Esophagus (tissue), 2 donors: ENCODE data around the gene CTNNA1. TPM values are rescaled to one million over a fixed set of nuclear protein-coding genes. Genes with fewer than 3 reads are reported as not detected.
A peak's percentile ranks its signal among the peaks of the same experiment; 100 is the strongest.

Experiments used
- H3K27ac ChIP-seq, 2 donors: one replicate each; pipeline ENCODE4 v1.5.1; 2013; ENCODE audit warnings: low read depth in 2 of 2, mild to moderate bottlenecking in 2 of 2, inconsistent platforms in 1 of 2, low read length in 1 of 2, moderate library complexity in 1 of 2
- H3K27me3 ChIP-seq, 2 donors: one replicate each; pipeline ENCODE4 v1.6.1; 2013; ENCODE audit warnings: low read length in 2 of 2, control low read depth in 1 of 2, mild to moderate bottlenecking in 1 of 2; ENCODE audit not compliant: insufficient read depth in 2 of 2, control insufficient read depth in 1 of 2
- H3K36me3 ChIP-seq, 2 donors: one replicate each; pipeline ENCODE4 v1.6.1; 2013; ENCODE audit warnings: low read length in 1 of 2; ENCODE audit not compliant: control insufficient read depth in 2 of 2, insufficient read depth in 2 of 2
- H3K4me1 ChIP-seq, 2 donors: one replicate each; pipeline ENCODE4 v1.6.1; 2013; ENCODE audit warnings: low read length in 1 of 2; ENCODE audit not compliant: control insufficient read depth in 2 of 2, insufficient read depth in 2 of 2
- H3K4me3 ChIP-seq, 2 donors: one replicate each; pipeline ENCODE4 v1.5.1; 2013; ENCODE audit warnings: low read length in 2 of 2, mild to moderate bottlenecking in 2 of 2, low read depth in 1 of 2, moderate library complexity in 1 of 2
- H3K9me3 ChIP-seq, 2 donors: one replicate each; pipeline ENCODE4 v1.6.1; 2013; ENCODE audit warnings: mild to moderate bottlenecking in 2 of 2, low read depth in 1 of 2, low read length in 1 of 2, moderate library complexity in 1 of 2; ENCODE audit not compliant: control insufficient read depth in 2 of 2, insufficient read depth in 1 of 2
- WGBS, 2 donors: extraction: QIAGEN DNeasy Blood & Tissue Kit; methylation state at CpG; one replicate each; pipeline ENCODE4 v1.1.7; 2013; 5-methylcytosine and 5-hydroxymethylcytosine counted together
- polyA plus RNA-seq, 2 donors: library from polyadenylated mRNA; stranded (reverse); fragments of 200-250 nt; gene quantifications; one replicate each; pipeline ENCODE4 v1.2.3, GENCODE V29; 2013
- donor health status: healthy with polysubstance abuse.
- donor health status: Bipolar disorder and iron deficiency.

CTNNA1 gene
- polyA plus RNA-seq, 2 donors, result 221 to 223 TPM

- Histone ChIP-seq H3K9me3 (no peaks in the 10 kb centered on the region), H3K27ac (no peak overlapping the region), H3K4me1 (peaks cover 2% of the 10 kb centered on the region in 2 donors), H3K27me3 (no peaks in the 10 kb centered on the region), H3K36me3 (no peaks in the 10 kb centered on the region), H3K4me3 (no peak overlapping the region)
- 74 to 78% methylated on average over 10 of the region's 10 CpGs for WGBS, 2 donors
These were observed 214.7 kb downstream of the CTNNA1 start for GRCh38 chr5:138967791-138968448.

DNA sequence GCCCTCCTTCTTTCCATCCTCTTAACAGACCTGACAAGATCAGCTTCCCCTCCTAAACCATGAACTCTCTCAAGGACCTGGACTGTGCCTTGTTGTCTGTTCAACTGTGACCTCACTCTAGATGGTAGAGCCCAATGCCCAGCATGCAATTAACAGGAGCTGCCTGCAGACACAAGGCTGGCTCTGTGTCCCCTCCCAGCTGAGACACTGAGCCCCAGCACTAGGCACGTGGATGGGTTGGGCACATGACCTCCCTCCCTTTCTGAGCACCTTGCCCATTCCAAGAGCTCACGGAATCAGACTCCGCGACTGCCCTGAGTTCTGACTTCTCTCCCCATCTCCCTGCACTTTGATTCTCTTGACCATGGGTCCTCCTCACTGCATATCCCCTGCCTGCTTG lies 215.4 kb downstream of the CTNNA1 start:
- 85 to 92% methylated on average over 4 of the region's 4 CpGs for WGBS, 2 donors
- no peaks in the 10 kb centered on the region for H3K27me3 ChIP-seq
- no peak overlapping the region for H3K27ac ChIP-seq
- H3K4me3 ChIP-seq, result no peak overlapping the region
- no peaks in the 10 kb centered on the region for H3K36me3 ChIP-seq
- H3K9me3 ChIP-seq, result no peaks in the 10 kb centered on the region
- H3K4me1 ChIP-seq, result peaks cover 2% of the 10 kb centered on the region in 2 donors

GRCh38 chr5:138969323-138970002 lies 216.2 kb downstream of the CTNNA1 start:
- no peak overlapping the region for H3K27ac ChIP-seq
- WGBS, 2 donors, result 80 to 96% methylated on average over 5 of the region's 5 CpGs
- no peak overlapping the region for H3K4me3 ChIP-seq
- peaks cover 2 to 5% of the 10 kb centered on the region in 2 donors for H3K4me1 ChIP-seq
- no peaks in the 10 kb centered on the region for H3K36me3 ChIP-seq
- no peaks in the 10 kb centered on the region for H3K9me3 ChIP-seq
- H3K27me3 ChIP-seq, result no peaks in the 10 kb centered on the region

DNA sequence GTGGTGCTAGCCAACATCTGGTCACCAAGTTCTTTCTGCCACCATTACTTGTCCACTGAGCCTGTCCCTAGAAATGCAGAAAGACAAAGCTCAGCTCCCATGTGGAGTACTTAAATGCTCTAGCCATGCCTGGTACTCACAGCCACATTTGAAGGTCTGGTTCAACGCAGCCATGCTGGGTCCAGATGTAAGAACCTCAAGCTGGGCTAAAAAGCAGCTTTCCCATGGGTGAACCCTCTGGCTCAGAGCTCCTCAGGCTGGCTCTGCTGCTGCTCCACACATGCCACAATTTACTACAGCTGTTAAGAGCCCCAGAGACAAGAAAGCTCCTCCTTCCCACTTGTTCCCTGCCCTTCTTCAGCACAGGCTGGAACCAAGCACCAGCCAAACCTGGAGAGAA lies 219.0 kb downstream of the CTNNA1 start:
- peaks cover 0 to 5% of the 10 kb centered on the region in 2 donors for H3K4me1 ChIP-seq
- no peaks in the 10 kb centered on the region for H3K27me3 ChIP-seq
- no peaks in the 10 kb centered on the region for H3K36me3 ChIP-seq
- no peaks in the 10 kb centered on the region for H3K9me3 ChIP-seq
- no peak overlapping the region for H3K27ac ChIP-seq
- H3K4me3 ChIP-seq, result no peak overlapping the region
- 75 to 84% methylated on average over 1 of the region's 1 CpG for WGBS, 2 donors

DNA sequence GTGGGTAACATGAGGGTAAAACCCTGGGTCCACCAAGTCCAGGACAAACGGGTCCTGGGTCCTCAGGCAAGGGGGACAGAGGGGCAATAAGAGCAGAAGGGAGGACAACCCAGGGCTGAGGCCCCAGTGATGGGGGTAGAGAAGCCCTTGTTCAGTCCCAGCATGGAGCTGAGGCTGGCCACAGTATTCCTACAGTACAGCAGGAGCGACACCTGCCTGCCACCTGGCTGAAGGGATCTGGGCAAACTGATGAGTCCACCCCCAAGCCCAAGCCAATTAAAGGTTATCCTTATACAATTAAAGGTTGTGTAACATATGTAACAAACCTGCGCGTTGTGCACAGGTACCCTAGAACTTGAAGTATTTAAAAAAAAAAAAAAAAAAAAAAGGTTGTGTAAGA lies 219.6 kb downstream of the CTNNA1 start:
- Histone ChIP-seq H3K4me1 (peaks cover 0 to 5% of the 10 kb centered on the region in 2 donors), H3K36me3 (no peaks in the 10 kb centered on the region), H3K9me3 (no peaks in the 10 kb centered on the region), H3K27ac (no peak overlapping the region), H3K27me3 (no peaks in the 10 kb centered on the region), H3K4me3 (no peak overlapping the region)
- 84 to 91% methylated on average over 4 of the region's 4 CpGs for WGBS, 2 donors

GRCh38 chr5:138974227-138975063 lies 221.2 kb downstream of the CTNNA1 start:
- no peaks in the 10 kb centered on the region for H3K9me3 ChIP-seq
- H3K36me3 ChIP-seq, result no peaks in the 10 kb centered on the region
- WGBS, 2 donors, result 54 to 55% methylated on average over 8 of the region's 8 CpGs
- no peaks in the 10 kb centered on the region for H3K27me3 ChIP-seq
- peak overlapping the region in 1 of 2 donors; percentile 38 for H3K27ac ChIP-seq
- H3K4me3 ChIP-seq, result no peak overlapping the region
- H3K4me1 ChIP-seq, result peaks cover 0 to 5% of the 10 kb centered on the region in 2 donors

DNA sequence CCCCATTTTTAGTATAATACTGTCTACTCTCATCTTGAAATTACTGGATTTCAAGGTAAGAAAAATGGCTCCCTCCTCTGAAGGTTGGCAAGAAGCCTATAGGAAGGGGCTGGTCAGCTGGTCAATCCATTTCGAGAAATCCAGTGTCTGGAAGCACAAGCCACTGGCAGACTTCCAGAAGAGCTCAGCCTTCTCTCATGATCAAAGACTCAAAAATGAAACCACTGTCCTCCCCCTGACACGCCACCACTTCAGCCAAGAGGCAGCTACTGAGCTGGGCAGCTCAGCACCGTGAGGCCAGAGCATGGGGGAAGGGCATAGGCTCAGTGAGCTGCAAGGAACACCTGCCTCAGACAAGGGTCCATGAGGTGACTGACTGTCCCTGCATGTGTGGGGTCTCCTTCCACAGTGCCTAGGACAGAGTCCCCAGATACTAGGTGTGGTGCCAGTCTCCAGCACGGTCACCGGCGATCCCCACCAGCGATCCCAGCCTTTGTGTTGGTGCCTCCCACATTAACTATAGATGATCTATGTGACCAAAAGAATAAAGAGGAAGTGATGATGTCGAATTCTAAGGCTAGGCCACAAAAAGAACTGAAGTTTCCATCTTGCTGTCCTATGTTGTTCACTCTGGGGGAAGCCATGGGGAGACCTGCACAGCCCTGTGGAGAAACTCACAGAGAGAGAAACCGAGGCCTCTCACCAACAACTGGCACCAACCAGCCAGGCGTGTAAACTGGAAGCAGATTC lies 222.0 kb downstream of the CTNNA1 start:
- WGBS, 2 donors, result 79 to 80% methylated on average over 10 of the region's 10 CpGs
- H3K27ac ChIP-seq, result peak overlapping the region in 1 of 2 donors; percentile 5

DNA sequence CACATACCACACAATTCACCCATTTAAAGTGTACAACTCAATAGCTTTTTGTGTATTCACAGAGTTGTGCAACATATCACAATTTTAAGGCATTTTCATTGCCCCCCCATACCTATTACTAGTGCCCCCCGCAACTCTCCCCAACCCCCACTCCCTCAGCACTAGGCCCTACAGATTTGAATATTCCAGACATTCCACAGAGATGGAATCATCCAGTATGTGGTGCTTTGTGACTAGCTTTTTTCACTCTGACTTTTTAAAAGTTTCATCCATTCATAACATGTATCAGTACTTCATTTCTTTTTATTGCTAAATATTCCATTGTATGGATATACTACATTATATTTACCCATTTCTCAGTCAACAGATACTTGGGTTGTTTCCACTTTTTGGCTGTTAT lies 224.9 kb downstream of the CTNNA1 start:
- H3K4me3 ChIP-seq, result no peak overlapping the region
- no peaks in the 10 kb centered on the region for H3K9me3 ChIP-seq
- no peaks in the 10 kb centered on the region for H3K27me3 ChIP-seq
- no peaks in the 10 kb centered on the region for H3K36me3 ChIP-seq
- 83 to 97% methylated on average over 1 of the region's 1 CpG for WGBS, 2 donors
- peaks cover 0 to 5% of the 10 kb centered on the region in 2 donors for H3K4me1 ChIP-seq
- H3K27ac ChIP-seq, result no peak overlapping the region

More for the DNA sequence above, 222.0 kb downstream of the CTNNA1 start:
- Histone ChIP-seq H3K36me3 (no peaks in the 10 kb centered on the region), H3K9me3 (no peaks in the 10 kb centered on the region), H3K4me3 (no peak overlapping the region), H3K4me1 (peaks cover 0 to 5% of the 10 kb centered on the region in 2 donors), H3K27me3 (no peaks in the 10 kb centered on the region)

GRCh38 chr5:138978581-138978980 lies 225.4 kb downstream of the CTNNA1 start:
- Histone ChIP-seq H3K27me3 (no peaks in the 10 kb centered on the region), H3K36me3 (no peaks in the 10 kb centered on the region), H3K4me3 (no peak overlapping the region), H3K4me1 (peaks cover 0 to 5% of the 10 kb centered on the region in 2 donors), H3K9me3 (no peaks in the 10 kb centered on the region), H3K27ac (no peak overlapping the region)
- 85 to 97% methylated on average over 1 of the region's 1 CpG for WGBS, 2 donors
